ENCODE data around the gene HOXD9. TPM values are rescaled to one million over a fixed set of nuclear protein-coding genes. Genes with fewer than 3 reads are reported as not detected.

HOXD9 gene
- total RNA-seq, 1 experiment from 2014 or later: not detected

- H3K27ac ChIP-seq (ENCODE audit: low read length): no peak overlapping the region
- H2AFZ ChIP-seq (ENCODE audit: low read length): no peak overlapping the region
- TF ChIP-seq EZH2phosphoT487 (IDR thresholded peaks at IDR 0.05; ENCODE audit: borderline replicate concordance, low read length) (no peak), CTCF (conservative IDR thresholded peaks at IDR 0.05; ENCODE audit: low read depth, low read length) (no peak), EZH2 (IDR thresholded peaks at IDR 0.05; ENCODE audit: low read length, unreplicated experiment) (no peak)
- no peaks in the 10 kb centered on the region for H3K9me3 ChIP-seq (ENCODE audit: low read length)
- ATAC-seq (no peak), DNase-seq (no peak)
- H3F3A ChIP-seq (ENCODE audit: low read length, unreplicated experiment): peaks cover 4% of the 10 kb centered on the region
- intact Hi-C loops (cut with micrococcal nuclease): no loop called here
- H3K9ac ChIP-seq (ENCODE audit: low read length): no peak overlapping the region
- H3K4me1 ChIP-seq (ENCODE audit: insufficient read depth, low read length): peaks cover 17% of the 10 kb centered on the region
- no peaks in the 10 kb centered on the region for H3K9me2 ChIP-seq (replicated peaks; ENCODE audit: low read length)
- no peak overlapping the region for H3K4me3 ChIP-seq (ENCODE audit: low read length)
- no peaks in the 10 kb centered on the region for H3K36me3 ChIP-seq (ENCODE audit: low read depth, low read length)
- H3K79me2 ChIP-seq (ENCODE audit: low read length): peaks cover 21% of the 10 kb centered on the region
- no peaks in the 10 kb centered on the region for H3K27me3 ChIP-seq (ENCODE audit: low read length)
- CTCF ChIA-PET: interaction anchor here (1.0 to 2.1 kb wide), 2 partner anchors 316 to 513 kb away, joined by 4 to 52 read pairs; no protein-coding TSS in a partner anchor
- H3K4me2 ChIP-seq (ENCODE audit: low read length): no peak overlapping the region
- POLR2A ChIA-PET (ENCODE audit: unreplicated experiment): no interaction called here
- H4K20me1 ChIP-seq (ENCODE audit: low read length): no peaks in the 10 kb centered on the region
- BruUV-seq (replicated peaks): no TSS peak
Observed at GRCh38 chr2:176138923-176139660, 16.6 kb downstream of the HOXD9 start.

GRCh38 chr2:176139661-176140512 lies 17.4 kb downstream of the HOXD9 start:
- Histone ChIP-seq H3K79me2 (ENCODE audit: low read length) (peaks cover 21% of the 10 kb centered on the region), H3K4me3 (ENCODE audit: low read length) (peak overlapping the region; percentile 75), H4K20me1 (ENCODE audit: low read length) (no peaks in the 10 kb centered on the region), H3K4me2 (ENCODE audit: low read length) (peak overlapping the region; percentile 84), H3K9ac (ENCODE audit: low read length) (peak overlapping the region; percentile 69; the same call in 1 of the 2 replicates), H3K4me1 (ENCODE audit: insufficient read depth, low read length) (peaks cover 17% of the 10 kb centered on the region), H3F3A (ENCODE audit: low read length, unreplicated experiment) (no peaks in the 10 kb centered on the region), H2AFZ (ENCODE audit: low read length) (peak overlapping the region; percentile 74; the same call in 1 of the 2 replicates), H3K27ac (ENCODE audit: low read length) (no peak overlapping the region), H3K36me3 (ENCODE audit: low read depth, low read length) (no peaks in the 10 kb centered on the region), H3K27me3 (ENCODE audit: low read length) (no peaks in the 10 kb centered on the region), H3K9me3 (ENCODE audit: low read length) (no peaks in the 10 kb centered on the region), H3K9me2 (replicated peaks; ENCODE audit: low read length) (no peaks in the 10 kb centered on the region)
- no TSS peak for BruUV-seq (replicated peaks)
- ATAC-seq: no peak
- ChIA-PET POLR2A (ENCODE audit: unreplicated experiment) (interaction anchor here (0.6 kb wide), 1 partner anchor 308 kb away, joined by 13 read pairs; no protein-coding TSS in a partner anchor), CTCF (interaction anchor here (0.6 to 2.1 kb wide), 12 partner anchors 192 to 1584 kb away, joined by 3 to 52 read pairs (median 9); no protein-coding TSS in a partner anchor)
- no peak for TF ChIP-seq EZH2 (IDR thresholded peaks at IDR 0.05; ENCODE audit: low read length, unreplicated experiment)
- TF ChIP-seq EZH2phosphoT487 (IDR thresholded peaks at IDR 0.05; ENCODE audit: borderline replicate concordance, low read length): no peak
- no peak for TF ChIP-seq CTCF (conservative IDR thresholded peaks at IDR 0.05; ENCODE audit: low read depth, low read length)
- intact Hi-C loops (cut with micrococcal nuclease): loop anchor here (1.0 to 5.0 kb wide), 5 partner anchors 187 to 512 kb away; no protein-coding TSS in a partner anchor
- DNase-seq: no peak

Measured in PC-3 (cell line).